AG09319 (cell line): Measurements from ENCODE around the gene APBB2.

ENCODE experiments used
- DNase-seq: peaks from one replicate; pipeline ENCODE4 v3.0.0-alpha.2; 2010; ENCODE audit warnings: low read depth; ENCODE audit errors: extremely low read depth
- TF ChIP-seq, protein P1 (sequence below): IDR thresholded peaks from 2 replicates; pipeline ENCODE4 v1.5.1; 2011; ENCODE audit warnings: low read depth, mild to moderate bottlenecking, inconsistent platforms, low read length, moderate library complexity

Gene APBB2

DNA sequence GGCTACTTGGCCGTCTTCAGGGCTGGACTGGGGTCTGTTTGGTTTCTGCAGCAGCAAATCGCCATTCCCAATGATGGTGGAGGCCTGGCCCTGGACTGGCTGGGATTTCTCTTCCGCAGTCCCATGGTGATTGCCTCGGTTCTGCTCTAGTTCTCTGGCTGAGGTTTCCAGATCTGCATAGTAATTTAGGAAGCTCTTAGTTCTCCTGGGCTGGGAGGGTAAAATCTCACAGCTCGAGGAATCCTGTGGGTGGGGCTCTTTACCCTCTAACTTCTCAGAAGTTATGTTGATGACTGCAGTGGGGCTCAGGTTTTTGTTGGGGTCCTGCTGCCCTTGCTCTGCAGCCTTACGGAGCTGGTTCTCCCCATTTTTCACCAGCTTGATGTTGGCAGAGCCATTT is 200.6 kb downstream of the APBB2 start:
- TF ChIP-seq, protein P1, sequence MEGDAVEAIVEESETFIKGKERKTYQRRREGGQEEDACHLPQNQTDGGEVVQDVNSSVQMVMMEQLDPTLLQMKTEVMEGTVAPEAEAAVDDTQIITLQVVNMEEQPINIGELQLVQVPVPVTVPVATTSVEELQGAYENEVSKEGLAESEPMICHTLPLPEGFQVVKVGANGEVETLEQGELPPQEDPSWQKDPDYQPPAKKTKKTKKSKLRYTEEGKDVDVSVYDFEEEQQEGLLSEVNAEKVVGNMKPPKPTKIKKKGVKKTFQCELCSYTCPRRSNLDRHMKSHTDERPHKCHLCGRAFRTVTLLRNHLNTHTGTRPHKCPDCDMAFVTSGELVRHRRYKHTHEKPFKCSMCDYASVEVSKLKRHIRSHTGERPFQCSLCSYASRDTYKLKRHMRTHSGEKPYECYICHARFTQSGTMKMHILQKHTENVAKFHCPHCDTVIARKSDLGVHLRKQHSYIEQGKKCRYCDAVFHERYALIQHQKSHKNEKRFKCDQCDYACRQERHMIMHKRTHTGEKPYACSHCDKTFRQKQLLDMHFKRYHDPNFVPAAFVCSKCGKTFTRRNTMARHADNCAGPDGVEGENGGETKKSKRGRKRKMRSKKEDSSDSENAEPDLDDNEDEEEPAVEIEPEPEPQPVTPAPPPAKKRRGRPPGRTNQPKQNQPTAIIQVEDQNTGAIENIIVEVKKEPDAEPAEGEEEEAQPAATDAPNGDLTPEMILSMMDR, result no peak
- DNase-seq, result no peak

DNA sequence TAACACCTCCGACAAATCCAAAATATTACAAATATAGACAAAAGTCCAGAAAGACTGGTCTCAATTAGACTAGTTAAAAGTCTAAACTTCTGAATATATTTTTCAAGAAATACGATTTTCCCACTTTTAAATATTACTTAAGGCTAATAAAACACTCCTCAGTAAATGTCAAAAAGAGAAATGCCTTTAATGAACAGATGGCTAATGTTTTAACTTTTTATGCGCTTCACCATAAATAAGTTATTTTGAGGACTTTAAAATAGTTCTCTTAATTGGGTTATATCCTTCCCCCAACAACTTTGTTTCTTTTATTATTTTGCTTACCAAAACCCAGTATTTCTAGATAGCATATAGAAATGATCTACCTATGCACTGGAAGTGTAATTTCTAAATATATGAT is 201.4 kb downstream of the APBB2 start:
- TF ChIP-seq, protein P1, result no peak
- DNase-seq, result no peak

DNA sequence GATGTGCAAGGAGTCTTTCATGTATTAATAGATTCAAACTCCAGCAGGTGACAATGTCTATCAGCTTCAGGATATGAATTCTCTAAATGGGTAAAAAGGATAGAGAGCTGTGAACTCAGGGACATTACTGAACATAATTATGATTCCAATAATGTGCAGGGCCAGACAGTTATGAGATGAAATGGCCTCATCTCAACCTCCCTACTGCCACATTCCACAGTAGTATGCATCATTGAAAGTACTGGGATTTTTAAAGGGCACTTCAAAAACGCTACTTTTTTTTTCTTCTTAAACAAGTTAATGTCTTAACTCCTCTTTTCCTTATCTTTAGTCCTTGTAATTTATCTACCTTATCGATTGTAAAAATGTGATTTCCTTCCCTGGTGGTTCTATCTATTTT is 202.0 kb downstream of the APBB2 start:
- no peak for DNase-seq
- TF ChIP-seq, protein P1, result no peak

DNA sequence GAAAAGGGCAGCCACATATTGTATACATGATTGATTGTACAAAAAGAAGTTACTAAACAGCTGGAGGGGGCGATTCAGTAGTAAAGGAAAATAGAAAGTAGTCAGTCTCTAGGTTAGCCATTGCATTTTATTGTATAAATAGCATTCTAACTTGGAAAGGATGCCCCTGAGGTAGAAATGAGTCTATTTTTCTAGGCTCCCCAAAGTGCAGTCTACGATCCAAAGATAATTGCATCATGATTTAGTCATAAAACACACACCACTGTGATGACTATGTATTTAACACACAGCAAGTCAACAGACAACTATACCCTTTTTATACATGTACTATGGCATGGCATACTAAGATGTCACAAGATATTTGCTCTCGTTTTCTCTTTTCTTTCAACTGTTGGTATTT is 204.9 kb downstream of the APBB2 start:
- TF ChIP-seq, protein P1, result no peak
- no peak for DNase-seq

DNA sequence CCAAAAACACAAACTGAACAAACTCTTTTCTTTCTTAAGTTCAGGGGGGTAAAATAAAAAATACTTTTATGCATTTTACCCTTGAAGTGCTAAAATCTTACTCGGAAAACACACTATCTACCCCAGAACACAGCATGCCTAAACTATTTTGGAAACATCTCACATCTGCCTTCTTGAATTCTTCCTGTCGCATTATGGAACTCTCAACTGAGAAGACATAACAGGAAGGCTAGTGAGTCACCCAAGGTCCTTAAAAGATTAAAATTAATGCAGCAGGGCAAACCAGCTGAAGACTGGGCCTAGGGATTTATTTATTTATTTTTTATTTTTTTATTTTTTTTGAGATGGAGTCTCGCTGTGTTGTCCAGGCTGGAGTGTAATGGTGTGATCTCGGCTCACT is 208.2 kb downstream of the APBB2 start:
- DNase-seq, result no peak
- TF ChIP-seq, protein P1, result no peak

DNA sequence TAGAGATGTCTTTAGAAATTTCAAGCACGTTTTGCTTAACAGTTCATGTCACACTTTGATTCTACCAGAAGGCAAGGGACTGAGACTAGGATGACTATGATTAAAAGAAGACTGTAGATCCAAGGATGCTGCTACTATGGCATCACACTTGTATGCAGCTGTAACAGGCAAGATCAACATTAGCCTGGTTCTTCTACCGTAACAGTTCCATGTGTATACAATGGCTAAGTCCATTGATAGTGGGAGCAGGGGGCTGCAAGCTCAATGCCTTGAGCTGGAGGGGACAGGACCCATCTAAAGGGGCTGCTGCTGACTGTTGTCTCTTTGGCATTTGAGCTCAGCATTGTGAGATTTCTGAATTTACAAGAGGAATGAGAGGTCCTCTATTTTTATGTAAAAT is 212.0 kb downstream of the APBB2 start:
- no peak for DNase-seq

GRCh38 chr4:41000356-41000755 is 214.0 kb downstream of the APBB2 start:
- no peak for DNase-seq

More for the DNA sequence above, 212.0 kb downstream of the APBB2 start:
- TF ChIP-seq, protein P1, result no peak

More at GRCh38 chr4:41000356-41000755, 214.0 kb downstream of the APBB2 start:
- TF ChIP-seq, protein P1, result no peak
